Measurements from ENCODE around the gene CMPK1.

The CMPK1 gene

GRCh38 chr1:47382399-47382983 lies 48.9 kb downstream of the CMPK1 start:
- no peaks in the 10 kb centered on the region for H3K4me1 ChIP-seq (ENCODE audit: control insufficient read depth, low read length)
- H3K27me3 ChIP-seq (ENCODE audit: control insufficient read depth, low read length), result no peaks in the 10 kb centered on the region
- no peaks in the 10 kb centered on the region for H3K79me2 ChIP-seq (ENCODE audit: control insufficient read depth, low read length)
- peaks cover 17% of the 10 kb centered on the region for H3K36me3 ChIP-seq (ENCODE audit: control insufficient read depth, low read length)
- H3K4me3 ChIP-seq (ENCODE audit: low read length), result no peak overlapping the region
- H3K4me2 ChIP-seq (ENCODE audit: low read length), result no peak overlapping the region
- no peaks in the 10 kb centered on the region for H3F3A ChIP-seq (ENCODE audit: control insufficient read depth, insufficient read depth)
- H3K9me2 ChIP-seq (replicated peaks; ENCODE audit: control insufficient read depth, low read length), result no peaks in the 10 kb centered on the region
- H3K27ac ChIP-seq (ENCODE audit: low read depth, low read length), result no peak overlapping the region
- H3K9me3 ChIP-seq (ENCODE audit: control insufficient read depth, insufficient read depth, low read length), result no peaks in the 10 kb centered on the region
- H4K20me1 ChIP-seq (ENCODE audit: control insufficient read depth, insufficient read depth, low read depth, low read length), result no peaks in the 10 kb centered on the region
- TF ChIP-seq CTCF (IDR thresholded peaks at IDR 0.05; ENCODE audit: low read depth, low read length, poor library complexity, severe bottlenecking) (no peak), EZH2phosphoT487 (IDR thresholded peaks at IDR 0.05; ENCODE audit: borderline replicate concordance, low read length) (no peak)

GRCh38 chr1:47384083-47384482 lies 50.5 kb downstream of the CMPK1 start:
- Histone ChIP-seq H3K27ac (ENCODE audit: low read depth, low read length) (no peak overlapping the region), H3K27me3 (ENCODE audit: control insufficient read depth, low read length) (no peaks in the 10 kb centered on the region), H3K4me3 (ENCODE audit: low read length) (no peak overlapping the region), H3F3A (ENCODE audit: control insufficient read depth, insufficient read depth) (no peaks in the 10 kb centered on the region), H3K9me3 (ENCODE audit: control insufficient read depth, insufficient read depth, low read length) (no peaks in the 10 kb centered on the region), H4K20me1 (ENCODE audit: control insufficient read depth, insufficient read depth, low read depth, low read length) (peaks cover 2% of the 10 kb centered on the region; the same call in 1 of the 2 replicates), H3K79me2 (ENCODE audit: control insufficient read depth, low read length) (no peaks in the 10 kb centered on the region), H3K36me3 (ENCODE audit: control insufficient read depth, low read length) (peaks cover 7% of the 10 kb centered on the region), H3K4me2 (ENCODE audit: low read length) (no peak overlapping the region), H3K4me1 (ENCODE audit: control insufficient read depth, low read length) (no peaks in the 10 kb centered on the region), H3K9me2 (replicated peaks; ENCODE audit: control insufficient read depth, low read length) (no peaks in the 10 kb centered on the region)
- no peak for TF ChIP-seq EZH2phosphoT487 (IDR thresholded peaks at IDR 0.05; ENCODE audit: borderline replicate concordance, low read length)

- Histone ChIP-seq H3K4me3 (ENCODE audit: low read length) (no peak overlapping the region), H3K9me2 (replicated peaks; ENCODE audit: control insufficient read depth, low read length) (no peaks in the 10 kb centered on the region), H3K27me3 (ENCODE audit: control insufficient read depth, low read length) (no peaks in the 10 kb centered on the region), H3K27ac (ENCODE audit: low read depth, low read length) (no peak overlapping the region), H3K79me2 (ENCODE audit: control insufficient read depth, low read length) (no peaks in the 10 kb centered on the region), H4K20me1 (ENCODE audit: control insufficient read depth, insufficient read depth, low read depth, low read length) (peaks cover 4% of the 10 kb centered on the region; the same call in 1 of the 2 replicates), H3K4me2 (ENCODE audit: low read length) (no peak overlapping the region), H3F3A (ENCODE audit: control insufficient read depth, insufficient read depth) (no peaks in the 10 kb centered on the region), H3K9me3 (ENCODE audit: control insufficient read depth, insufficient read depth, low read length) (no peaks in the 10 kb centered on the region), H3K36me3 (ENCODE audit: control insufficient read depth, low read length) (no peaks in the 10 kb centered on the region), H3K4me1 (ENCODE audit: control insufficient read depth, low read length) (no peaks in the 10 kb centered on the region)
- TF ChIP-seq EZH2phosphoT487 (IDR thresholded peaks at IDR 0.05; ENCODE audit: borderline replicate concordance, low read length), result no peak
- TF ChIP-seq CTCF (IDR thresholded peaks at IDR 0.05; ENCODE audit: low read depth, low read length, poor library complexity, severe bottlenecking), result no peak
Observed at GRCh38 chr1:47385020-47385419, 51.4 kb downstream of the CMPK1 start.

GRCh38 chr1:47386268-47386667 lies 52.7 kb downstream of the CMPK1 start:
- no peak for TF ChIP-seq EZH2phosphoT487 (IDR thresholded peaks at IDR 0.05; ENCODE audit: borderline replicate concordance, low read length)
- TF ChIP-seq CTCF (IDR thresholded peaks at IDR 0.05; ENCODE audit: low read depth, low read length, poor library complexity, severe bottlenecking), result no peak
- H3K79me2 ChIP-seq (ENCODE audit: control insufficient read depth, low read length), result no peaks in the 10 kb centered on the region
- H3K9me3 ChIP-seq (ENCODE audit: control insufficient read depth, insufficient read depth, low read length), result no peaks in the 10 kb centered on the region
- H3K27ac ChIP-seq (ENCODE audit: low read depth, low read length), result no peak overlapping the region
- H3K9me2 ChIP-seq (replicated peaks; ENCODE audit: control insufficient read depth, low read length), result no peaks in the 10 kb centered on the region
- H3K27me3 ChIP-seq (ENCODE audit: control insufficient read depth, low read length), result no peaks in the 10 kb centered on the region
- H3K4me1 ChIP-seq (ENCODE audit: control insufficient read depth, low read length), result no peaks in the 10 kb centered on the region
- peaks cover 4% of the 10 kb centered on the region; the same call in 1 of the 2 replicates for H4K20me1 ChIP-seq (ENCODE audit: control insufficient read depth, insufficient read depth, low read depth, low read length)
- no peaks in the 10 kb centered on the region for H3K36me3 ChIP-seq (ENCODE audit: control insufficient read depth, low read length)
- no peak overlapping the region for H3K4me3 ChIP-seq (ENCODE audit: low read length)
- no peak overlapping the region for H3K4me2 ChIP-seq (ENCODE audit: low read length)
- no peaks in the 10 kb centered on the region for H3F3A ChIP-seq (ENCODE audit: control insufficient read depth, insufficient read depth)

Data from DOHH2 (cell line).